K562 (cell line): Measurements from ENCODE around the gene GZMM. TPM values are rescaled to one million over a fixed set of nuclear protein-coding genes. Genes with fewer than 3 reads are reported as not detected.

Experiments
- CBX8 ChIP-seq: fragments of 200-600 bp; sonication (generic); IDR thresholded peaks from 2 replicates; pipeline ENCODE4 v1.6.1; 2012; ENCODE audit warnings: borderline replicate concordance, mixed run types, low read depth, mild to moderate bottlenecking, moderate library complexity, mixed read lengths, low read length, control low read depth, inconsistent platforms; ENCODE audit not compliant: poor library complexity, severe bottlenecking; ENCODE audit errors: extremely low read depth
- E2F8 ChIP-seq: fragments of 450-650 bp; IDR thresholded peaks from 2 replicates; pipeline ENCODE4 v1.7.1; 2018; ENCODE audit warnings: mild to moderate bottlenecking, low read depth; ENCODE audit not compliant: partially characterized antibody
- FOXO4 ChIP-seq: fragments of 450-650 bp; formaldehyde crosslinking; IDR thresholded peaks from 2 replicates; pipeline ENCODE4 v1.4.0; 2020; ENCODE audit warnings: mild to moderate bottlenecking, moderate library complexity
- MCM7 ChIP-seq, 2 experiments: fragments of 450-650 bp; IDR thresholded peaks; 2 replicates each; pipeline ENCODE4 v1.6.1; 2016 to 2018
- NFE2L1 ChIP-seq: fragments of 450-650 bp; IDR thresholded peaks from 2 replicates; pipeline ENCODE4 v1.6.1; 2016; ENCODE audit warnings: missing genetic modification characterization, low read depth, mild to moderate bottlenecking, missing compliant biosample characterization, moderate library complexity, borderline replicate concordance
- NR2C1 ChIP-seq, 2 experiments: fragments of 450-650 bp; IDR thresholded peaks; 2 replicates each; pipeline ENCODE4 v1.6.1; 2017; ENCODE audit warnings: mild to moderate bottlenecking in 2 of 2, antibody characterized with exemption in 1 of 2, inconsistent platforms in 1 of 2, missing compliant biosample characterization in 1 of 2, missing genetic modification characterization in 1 of 2
- NRF1 ChIP-seq, 2 experiments: fragments of 450-650 bp; IDR thresholded peaks in 1 of 2; conservative IDR thresholded peaks in 1 of 2; 2 replicates each; pipeline ENCODE4 v1.6.1; 2014; ENCODE audit warnings: mild to moderate bottlenecking in 2 of 2
- PKNOX1 ChIP-seq: fragments of 450-650 bp; IDR thresholded peaks from 2 replicates; pipeline ENCODE4 v1.6.1; 2016
- RBM14 ChIP-seq: fragments of 200-400 bp; formaldehyde crosslinking; IDR thresholded peaks from 2 replicates; pipeline ENCODE4 v1.6.1; 2018; ENCODE audit warnings: low read depth, mild to moderate bottlenecking, low read length, moderate library complexity, borderline replicate concordance; ENCODE audit not compliant: insufficient read depth
- SNRNP70 ChIP-seq: fragments of 200-400 bp; formaldehyde crosslinking; optimal IDR thresholded peaks from 2 replicates; pipeline ENCODE3; 2017; ENCODE audit warnings: low read depth, low read length
- YY1 ChIP-seq, 3 experiments: IDR thresholded peaks; 2 replicates each; pipeline ENCODE4 v1.6.1; 2011; ENCODE audit warnings: low read length in 2 of 3, mild to moderate bottlenecking in 2 of 3, moderate library complexity in 2 of 3, borderline replicate concordance in 1 of 3, control low read depth in 1 of 3, low read depth in 1 of 3; ENCODE audit not compliant: insufficient read depth in 3 of 3, insufficient replicate concordance in 2 of 3, control insufficient read depth in 1 of 3, insufficient read length in 1 of 3; ENCODE audit errors: extremely low read depth in 1 of 3
- ZNF3 ChIP-seq: fragments of 250-450 bp; sonication (Bioruptor Pico); IDR thresholded peaks from 2 replicates; pipeline ENCODE4 v1.5.0; 2021; ENCODE audit warnings: mild to moderate bottlenecking, moderate library complexity
- ZNF507 ChIP-seq: conservative IDR thresholded peaks from 2 replicates; pipeline ENCODE4 v1.6.1; 2017; ENCODE audit warnings: missing genetic modification characterization, missing compliant biosample characterization
- ZNF609 ChIP-seq: sonication (generic); formaldehyde crosslinking; IDR thresholded peaks from 2 replicates; pipeline ENCODE4 v1.8.1; 2023; ENCODE audit warnings: missing genetic modification reagents, mild to moderate bottlenecking, borderline replicate concordance
- polyA plus RNA-seq, 8 experiments: library from polyadenylated mRNA; depleted of rRNA in 4 of 8; stranded (reverse) in 5 of 8; unstranded in 3 of 8; fragments of >200 nt; fragmentation: Nextera tagmentation in 2 of 8; fragmentation: Illumina TruSeq in 1 of 8; extraction: Ambion mirVana in 2 of 8; extraction: Trizol in 1 of 8; gene quantifications; 2 replicates each; pipeline versions ENCODE4 v1.2.1 to v1.2.3, GENCODE V29; 2011 to 2014; ENCODE audit warnings: inconsistent platforms in 1 of 8, missing spikeins in 1 of 8
- total RNA-seq, 7 experiments: library from RNA; depleted of rRNA in 6 of 7; stranded (reverse); fragments of >200 nt in 6 of 7; fragmentation: Illumina TruSeq in 2 of 7; extraction: Trizol in 2 of 7; gene quantifications; 2 replicates each; pipeline versions ENCODE4 v1.2.1 to v1.2.3, GENCODE V29; 2011 to 2021; ENCODE audit warnings: low replicate concordance in 1 of 7

GZMM gene
- total and polyA plus RNA-seq, 9 of the 15 experiments (the other 6 are each of a cell fraction or from before 2014, with no cell fraction given) = 0.08 to 2.6 (median 0.70) TPM; not detected in 2

GRCh38 chr19:574658-575526, 31.0 kb downstream of the GZMM start (continued):
- peak in 1 of 2 experiments; percentile 39; a peak in 2 of 4 replicates for TF ChIP-seq NRF1 (conservative IDR thresholded peaks at IDR 0.05 in 1 of 2, IDR thresholded peaks at IDR 0.05 in 1 of 2)
- TF ChIP-seq SNRNP70 = peak; percentile 65
- TF ChIP-seq ZNF609 (CRISPR knock-in tag) = no peak
- no peak for TF ChIP-seq E2F8
- TF ChIP-seq CBX8 = no peak
- no peak for TF ChIP-seq RBM14
- TF ChIP-seq FOXO4 (CRISPR knock-in tag) = no peak
- TF ChIP-seq NFE2L1 (tag) = no peak
- no peak for TF ChIP-seq MCM7 (IDR thresholded peaks at IDR 0.05)
- TF ChIP-seq YY1 (IDR thresholded peaks at IDR 0.05; ENCODE audit: borderline replicate concordance in 1 of 3, control insufficient read depth in 1 of 3, extremely low read depth in 1 of 3, insufficient read depth in 3 of 3, insufficient read length in 1 of 3, insufficient replicate concordance in 2 of 3, low read depth in 1 of 3, low read length in 2 of 3) = peak in 1 of 3 experiments; percentile 28
- no peak for TF ChIP-seq ZNF507 (tag)
- no peak for TF ChIP-seq NR2C1 (IDR thresholded peaks at IDR 0.05)
- TF ChIP-seq NR2C1 (tag; IDR thresholded peaks at IDR 0.05) = peak; percentile 56; the same call in 1 of the 2 replicates
- TF ChIP-seq PKNOX1 = no peak
- no peak for TF ChIP-seq ZNF3 (CRISPR knock-in tag)
